C4-2B (cell line): Measurements from ENCODE around the gene NMNAT2.

Experiments used
- ZFX ChIP-seq: fragments of 450-650 bp; IDR thresholded peaks from 2 replicates; pipeline ENCODE4 v1.6.1; 2017
- TF ChIP-seq, protein P1 (sequence below): fragments of 450-650 bp; conservative IDR thresholded peaks from 2 replicates; pipeline ENCODE4 v1.5.1; 2017; ENCODE audit warnings: mild to moderate bottlenecking

- TF ChIP-seq, protein P1, sequence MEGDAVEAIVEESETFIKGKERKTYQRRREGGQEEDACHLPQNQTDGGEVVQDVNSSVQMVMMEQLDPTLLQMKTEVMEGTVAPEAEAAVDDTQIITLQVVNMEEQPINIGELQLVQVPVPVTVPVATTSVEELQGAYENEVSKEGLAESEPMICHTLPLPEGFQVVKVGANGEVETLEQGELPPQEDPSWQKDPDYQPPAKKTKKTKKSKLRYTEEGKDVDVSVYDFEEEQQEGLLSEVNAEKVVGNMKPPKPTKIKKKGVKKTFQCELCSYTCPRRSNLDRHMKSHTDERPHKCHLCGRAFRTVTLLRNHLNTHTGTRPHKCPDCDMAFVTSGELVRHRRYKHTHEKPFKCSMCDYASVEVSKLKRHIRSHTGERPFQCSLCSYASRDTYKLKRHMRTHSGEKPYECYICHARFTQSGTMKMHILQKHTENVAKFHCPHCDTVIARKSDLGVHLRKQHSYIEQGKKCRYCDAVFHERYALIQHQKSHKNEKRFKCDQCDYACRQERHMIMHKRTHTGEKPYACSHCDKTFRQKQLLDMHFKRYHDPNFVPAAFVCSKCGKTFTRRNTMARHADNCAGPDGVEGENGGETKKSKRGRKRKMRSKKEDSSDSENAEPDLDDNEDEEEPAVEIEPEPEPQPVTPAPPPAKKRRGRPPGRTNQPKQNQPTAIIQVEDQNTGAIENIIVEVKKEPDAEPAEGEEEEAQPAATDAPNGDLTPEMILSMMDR: no peak
- no peak for TF ChIP-seq ZFX
Observed at GRCh38 chr1:183247931-183248330, 170.2 kb downstream of the NMNAT2 start.
